KMS-11 (cell line): ENCODE data around the gene NRBP1.

Source experiments
- H2AFZ ChIP-seq: fragments of 200-600 bp; sonication (generic); 2 replicates; pipeline ENCODE4 v1.6.1; 2016; ENCODE audit warnings: antibody characterized with exemption, mixed run types, low read depth
- H3K27ac ChIP-seq: fragments of 200-600 bp; sonication (generic); 2 replicates; pipeline ENCODE4 v1.6.1; 2016; ENCODE audit warnings: mild to moderate bottlenecking, mixed run types
- H3K27me3 ChIP-seq: fragments of 200-600 bp; sonication (generic); 2 replicates; pipeline ENCODE4 v1.6.1; 2017; ENCODE audit warnings: mild to moderate bottlenecking, low read depth, mixed run types, moderate library complexity; ENCODE audit not compliant: insufficient read depth
- H3K36me3 ChIP-seq: fragments of 200-600 bp; sonication (generic); 2 replicates; pipeline ENCODE4 v1.6.1; 2017; ENCODE audit warnings: mild to moderate bottlenecking, mixed run types; ENCODE audit not compliant: insufficient read depth
- H3K4me1 ChIP-seq: fragments of 200-600 bp; sonication (generic); 2 replicates; pipeline ENCODE4 v1.6.1; 2016; ENCODE audit warnings: mild to moderate bottlenecking, low read depth, mixed run types; ENCODE audit not compliant: poor library complexity, severe bottlenecking
- H3K4me2 ChIP-seq: fragments of 200-600 bp; sonication (generic); 2 replicates; pipeline ENCODE4 v1.7.0; 2016; ENCODE audit warnings: mild to moderate bottlenecking, mixed run types
- H3K4me3 ChIP-seq: fragments of 200-600 bp; sonication (generic); IDR thresholded peaks from 2 replicates; pipeline ENCODE4 v1.6.1; 2017; ENCODE audit warnings: low read depth, low read length, mixed read lengths; ENCODE audit not compliant: insufficient read depth
- H3K79me2 ChIP-seq: fragments of 200-600 bp; sonication (generic); 2 replicates; pipeline ENCODE4 v1.6.1; 2016; ENCODE audit warnings: low read depth, mixed run types; ENCODE audit not compliant: insufficient read depth
- H3K9ac ChIP-seq: fragments of 200-600 bp; sonication (generic); 2 replicates; pipeline ENCODE4 v1.6.1; 2016; ENCODE audit warnings: mild to moderate bottlenecking, mixed run types
- H4K20me1 ChIP-seq: fragments of 200-600 bp; sonication (generic); 2 replicates; pipeline ENCODE4 v1.6.1; 2016; ENCODE audit warnings: mild to moderate bottlenecking, mixed run types; ENCODE audit not compliant: insufficient read depth
- TF ChIP-seq, protein P1 (sequence below): fragments of 200-600 bp; sonication (generic); conservative IDR thresholded peaks from 2 replicates; pipeline ENCODE4 v1.6.1; 2017; ENCODE audit warnings: low read depth, mild to moderate bottlenecking, antibody characterized with exemption, low read length, moderate library complexity, mixed read lengths

Gene NRBP1

GRCh38 chr2:27451095-27451494 is 22.7 kb downstream of the NRBP1 start:
- no peaks in the 10 kb centered on the region for H4K20me1 ChIP-seq
- H3K27ac ChIP-seq, result no peak overlapping the region
- H3K4me2 ChIP-seq, result no peak overlapping the region
- no peaks in the 10 kb centered on the region for H3K36me3 ChIP-seq
- TF ChIP-seq, protein P1, sequence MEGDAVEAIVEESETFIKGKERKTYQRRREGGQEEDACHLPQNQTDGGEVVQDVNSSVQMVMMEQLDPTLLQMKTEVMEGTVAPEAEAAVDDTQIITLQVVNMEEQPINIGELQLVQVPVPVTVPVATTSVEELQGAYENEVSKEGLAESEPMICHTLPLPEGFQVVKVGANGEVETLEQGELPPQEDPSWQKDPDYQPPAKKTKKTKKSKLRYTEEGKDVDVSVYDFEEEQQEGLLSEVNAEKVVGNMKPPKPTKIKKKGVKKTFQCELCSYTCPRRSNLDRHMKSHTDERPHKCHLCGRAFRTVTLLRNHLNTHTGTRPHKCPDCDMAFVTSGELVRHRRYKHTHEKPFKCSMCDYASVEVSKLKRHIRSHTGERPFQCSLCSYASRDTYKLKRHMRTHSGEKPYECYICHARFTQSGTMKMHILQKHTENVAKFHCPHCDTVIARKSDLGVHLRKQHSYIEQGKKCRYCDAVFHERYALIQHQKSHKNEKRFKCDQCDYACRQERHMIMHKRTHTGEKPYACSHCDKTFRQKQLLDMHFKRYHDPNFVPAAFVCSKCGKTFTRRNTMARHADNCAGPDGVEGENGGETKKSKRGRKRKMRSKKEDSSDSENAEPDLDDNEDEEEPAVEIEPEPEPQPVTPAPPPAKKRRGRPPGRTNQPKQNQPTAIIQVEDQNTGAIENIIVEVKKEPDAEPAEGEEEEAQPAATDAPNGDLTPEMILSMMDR, result no peak
- H3K79me2 ChIP-seq, result no peaks in the 10 kb centered on the region
- H3K27me3 ChIP-seq, result no peaks in the 10 kb centered on the region
- no peak overlapping the region for H2AFZ ChIP-seq
- peaks cover 3% of the 10 kb centered on the region for H3K4me1 ChIP-seq
- H3K4me3 ChIP-seq, result no peak overlapping the region
- H3K9ac ChIP-seq, result no peak overlapping the region

DNA sequence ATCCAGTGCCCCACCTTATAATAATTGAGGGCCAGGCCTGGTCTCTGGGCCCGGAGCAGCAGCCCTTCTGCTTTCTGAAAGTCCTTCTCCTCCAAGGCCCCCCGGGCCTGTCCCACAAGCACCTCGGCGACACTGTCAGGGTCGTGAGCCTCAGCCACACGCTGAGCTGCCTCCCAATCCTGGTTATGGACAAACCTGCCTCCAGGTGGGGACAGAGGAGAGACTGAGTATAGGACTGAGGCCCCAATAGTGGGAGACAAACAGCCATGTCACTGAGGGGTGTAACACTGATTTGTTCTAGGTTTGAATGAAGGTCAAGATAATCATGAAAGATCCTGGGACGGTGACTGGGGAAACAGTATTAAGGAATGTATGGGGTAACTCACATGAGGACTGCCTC is 25.5 kb downstream of the NRBP1 start:
- no peaks in the 10 kb centered on the region for H3K79me2 ChIP-seq
- no peak overlapping the region for H3K4me3 ChIP-seq
- H3K4me1 ChIP-seq, result no peaks in the 10 kb centered on the region
- H3K27ac ChIP-seq, result no peak overlapping the region
- no peaks in the 10 kb centered on the region for H3K27me3 ChIP-seq
- H3K4me2 ChIP-seq, result no peak overlapping the region
- H3K9ac ChIP-seq, result no peak overlapping the region
- TF ChIP-seq, protein P1, result no peak
- H4K20me1 ChIP-seq, result no peaks in the 10 kb centered on the region
- no peaks in the 10 kb centered on the region for H3K36me3 ChIP-seq
- no peak overlapping the region for H2AFZ ChIP-seq

DNA sequence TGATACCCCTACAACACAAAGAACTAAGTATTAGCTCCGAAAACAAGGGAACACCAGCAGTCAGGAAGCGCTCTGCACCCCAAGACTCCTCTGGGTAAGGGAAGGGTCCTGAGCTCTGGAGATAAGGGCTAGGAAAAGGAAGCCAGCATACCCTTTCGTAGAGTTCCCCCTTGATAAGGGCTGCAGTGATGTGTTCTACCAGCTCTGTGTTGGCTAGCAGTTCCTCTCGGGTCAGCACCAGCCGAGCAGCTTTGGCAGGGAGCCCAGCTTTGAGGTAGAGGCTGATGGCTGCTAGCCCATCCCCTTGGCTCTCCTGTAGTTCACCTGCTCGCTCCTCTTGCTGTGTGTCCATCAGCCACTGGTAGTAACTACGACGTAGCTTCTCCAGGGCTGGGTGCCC is 32.7 kb downstream of the NRBP1 start:
- Histone ChIP-seq H3K36me3 (no peaks in the 10 kb centered on the region), H3K27me3 (no peaks in the 10 kb centered on the region), H3K27ac (no peak overlapping the region), H3K9ac (no peak overlapping the region), H4K20me1 (no peaks in the 10 kb centered on the region), H3K4me3 (no peak overlapping the region), H2AFZ (no peak overlapping the region), H3K4me2 (no peak overlapping the region), H3K4me1 (no peaks in the 10 kb centered on the region), H3K79me2 (no peaks in the 10 kb centered on the region)
- TF ChIP-seq, protein P1, result no peak

DNA sequence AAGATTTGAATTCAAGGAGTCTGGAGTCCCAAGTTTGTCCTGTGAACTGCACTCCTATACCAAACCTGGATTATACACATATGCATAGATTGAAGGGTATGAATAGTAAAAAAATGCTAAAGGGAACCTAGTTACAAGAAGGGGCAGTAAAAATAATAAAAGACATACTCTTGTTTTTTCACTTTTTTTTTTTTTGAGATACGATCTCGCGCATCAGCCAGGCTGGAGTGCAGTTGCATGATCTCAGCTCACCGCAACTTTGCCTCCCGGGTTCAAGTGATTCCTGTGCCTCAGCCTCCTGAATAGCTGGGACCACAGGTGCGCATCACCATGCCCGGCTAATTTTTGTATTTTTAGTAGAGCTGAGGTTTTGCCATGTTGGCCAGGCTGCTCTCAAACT is 36.0 kb downstream of the NRBP1 start:
- H3K4me2 ChIP-seq, result no peak overlapping the region
- H3K27me3 ChIP-seq, result no peaks in the 10 kb centered on the region
- no peak overlapping the region for H3K9ac ChIP-seq
- TF ChIP-seq, protein P1, result no peak
- H3K4me1 ChIP-seq, result no peaks in the 10 kb centered on the region
- H3K79me2 ChIP-seq, result no peaks in the 10 kb centered on the region
- H3K36me3 ChIP-seq, result no peaks in the 10 kb centered on the region
- H4K20me1 ChIP-seq, result no peaks in the 10 kb centered on the region
- no peak overlapping the region for H3K4me3 ChIP-seq
- H3K27ac ChIP-seq, result no peak overlapping the region
- H2AFZ ChIP-seq, result no peak overlapping the region

DNA sequence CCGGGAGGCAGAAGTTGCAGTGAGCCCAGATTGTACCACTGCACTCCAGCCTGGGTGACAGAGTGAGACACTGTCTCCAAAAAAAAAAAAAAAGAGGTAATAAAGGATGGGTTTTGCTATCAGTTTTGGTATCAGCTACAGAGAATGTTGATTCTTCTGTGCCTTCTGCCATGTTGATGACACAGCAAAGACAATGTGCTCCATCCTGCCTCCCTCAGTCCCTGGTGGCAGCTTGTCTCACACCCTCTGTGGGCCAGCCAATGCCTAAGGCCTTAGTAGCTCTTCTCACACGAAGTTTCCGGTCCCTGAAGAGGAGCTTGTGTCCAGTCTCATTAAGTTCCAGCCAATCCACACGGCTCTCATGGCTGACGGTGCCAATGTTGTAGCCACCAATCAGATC is 43.5 kb downstream of the NRBP1 start:
- H4K20me1 ChIP-seq, result no peaks in the 10 kb centered on the region
- H3K27ac ChIP-seq, result no peak overlapping the region

More for the DNA sequence above, 43.5 kb downstream of the NRBP1 start:
- Histone ChIP-seq H3K9ac (no peak overlapping the region), H3K4me1 (no peaks in the 10 kb centered on the region), H3K36me3 (no peaks in the 10 kb centered on the region), H3K27me3 (no peaks in the 10 kb centered on the region), H3K4me3 (no peak overlapping the region), H2AFZ (no peak overlapping the region), H3K79me2 (no peaks in the 10 kb centered on the region), H3K4me2 (no peak overlapping the region)
- TF ChIP-seq, protein P1, result no peak
